SK-N-SH (cell line): ENCODE data around the gene DLGAP5. TPM values are rescaled to one million over a fixed set of nuclear protein-coding genes. Genes with fewer than 3 reads are reported as not detected.

Source experiments
- CTCF ChIA-PET: fragments of 300-600, 350-600 bp; formaldehyde crosslinking; extraction: SDS; loops from one replicate; lab custom pipeline; 2021; lab: Yijun Ruan, JAX
- POLR2A ChIA-PET: fragments of 350-600 bp; sonication (Branson Sonifier 250); formaldehyde crosslinking; extraction: SDS; loops from one replicate; lab custom pipeline; 2020; ENCODE audit warnings: antibody characterized with exemption, inconsistent platforms; lab: Yijun Ruan, JAX
- DNase-seq: peaks from one replicate; pipeline ENCODE4 v3.0.0; 2012
- H2AFZ ChIP-seq: fragments of 200-600 bp; sonication (generic); 2 replicates; pipeline ENCODE4 v1.8.1; 2016; ENCODE audit warnings: antibody characterized with exemption, mild to moderate bottlenecking, low read depth
- H3F3A ChIP-seq: fragments of 200-600 bp; sonication (generic); replicated peaks from 2 replicates; pipeline ENCODE3; 2016; ENCODE audit warnings: antibody characterized with exemption, mild to moderate bottlenecking; ENCODE audit not compliant: insufficient read depth
- H3K27ac ChIP-seq, 2 experiments: fragments of 200-500 bp in 1 of 2; fragments of 200-600 bp in 1 of 2; sonication (Bioruptor generic) in 1 of 2; sonication (generic), shearing (Covaris generic) in 1 of 2; 2 replicates each; pipeline versions ENCODE4 v1.5.1 to v1.6.1; 2014 to 2016; ENCODE audit warnings: low read depth in 2 of 2, inconsistent platforms in 1 of 2, low read length in 1 of 2, mild to moderate bottlenecking in 1 of 2, mixed read lengths in 1 of 2
- H3K27me3 ChIP-seq: fragments of 200-600 bp; sonication (generic), shearing (Covaris generic); 2 replicates; pipeline ENCODE4 v1.6.1; 2016; ENCODE audit warnings: mixed run types; ENCODE audit not compliant: insufficient read depth
- H3K36me3 ChIP-seq, 2 experiments: fragments of 200-500 bp in 1 of 2; fragments of 200-600 bp in 1 of 2; sonication (Bioruptor generic) in 1 of 2; sonication (generic) in 1 of 2; replicated peaks in 1 of 2; 2 replicates each; pipeline versions ENCODE3 to v1.5.1; 2014 to 2016; ENCODE audit warnings: low read length in 1 of 2, mild to moderate bottlenecking in 1 of 2; ENCODE audit not compliant: insufficient read depth in 2 of 2, control insufficient read depth in 1 of 2
- H3K4me1 ChIP-seq, 2 experiments: fragments of 200-500 bp in 1 of 2; fragments of 200-600 bp in 1 of 2; sonication (Bioruptor generic) in 1 of 2; sonication (generic), shearing (Covaris generic) in 1 of 2; 2 replicates each; pipeline versions ENCODE4 v1.5.1 to v1.6.1; 2014 to 2016; ENCODE audit warnings: low read depth in 1 of 2, low read length in 1 of 2, mixed run types in 1 of 2; ENCODE audit not compliant: insufficient read depth in 2 of 2, control insufficient read depth in 1 of 2
- H3K4me2 ChIP-seq: fragments of 200-600 bp; sonication (generic), shearing (Covaris generic); 2 replicates; pipeline ENCODE4 v1.6.1; 2017; ENCODE audit warnings: mixed run types
- H3K4me3 ChIP-seq, 2 experiments: fragments of 200-500 bp in 1 of 2; fragments of 200-600 bp in 1 of 2; sonication (Bioruptor generic) in 1 of 2; sonication (generic), shearing (Covaris generic) in 1 of 2; 2 replicates each; pipeline versions ENCODE4 v1.5.1 to v1.8.1; 2014 to 2016; ENCODE audit warnings: low read depth in 2 of 2, inconsistent platforms in 1 of 2, low read length in 1 of 2, mild to moderate bottlenecking in 1 of 2, mixed read lengths in 1 of 2, moderate library complexity in 1 of 2
- H3K79me2 ChIP-seq: fragments of 200-600 bp; sonication (generic); 2 replicates; pipeline ENCODE4 v1.8.1; 2017; ENCODE audit warnings: mild to moderate bottlenecking; ENCODE audit not compliant: insufficient read depth
- H3K9ac ChIP-seq: fragments of 200-600 bp; sonication (generic); 2 replicates; pipeline ENCODE4 v1.6.1; 2017; ENCODE audit warnings: mixed run types
- H3K9me2 ChIP-seq: fragments of 200-600 bp; sonication (generic); 2 replicates; pipeline ENCODE4 v1.6.1; 2017; ENCODE audit warnings: mixed run types
- H3K9me3 ChIP-seq: fragments of 200-600 bp; sonication (generic); 2 replicates; pipeline ENCODE4 v1.6.1; 2017; ENCODE audit warnings: mixed run types, mild to moderate bottlenecking, moderate library complexity
- H4K20me1 ChIP-seq: fragments of 200-600 bp; sonication (generic); 2 replicates; pipeline ENCODE4 v1.6.1; 2017; ENCODE audit warnings: mild to moderate bottlenecking, mixed run types; ENCODE audit not compliant: insufficient read depth
- ELF1 ChIP-seq: IDR thresholded peaks from 2 replicates; pipeline ENCODE4 v1.4.0; 2012
- FOSL2 ChIP-seq: IDR thresholded peaks from 2 replicates; pipeline ENCODE4 v1.4.0; 2012; ENCODE audit warnings: low read depth, mild to moderate bottlenecking, moderate library complexity, borderline replicate concordance
- FOXM1 ChIP-seq: IDR thresholded peaks from 2 replicates; pipeline ENCODE4 v1.4.0; 2012; ENCODE audit warnings: low read depth, mild to moderate bottlenecking
- GABPA ChIP-seq: IDR thresholded peaks from 2 replicates; pipeline ENCODE4 v1.4.0; 2012; ENCODE audit warnings: low read depth, mild to moderate bottlenecking
- GATA2 ChIP-seq: sonication (generic); formaldehyde crosslinking; IDR thresholded peaks from 2 replicates; pipeline ENCODE4 v1.5.0; 2020; ENCODE audit warnings: mild to moderate bottlenecking, missing genetic modification reagents
- IRF3 ChIP-seq: fragments of 150-350 bp; IDR thresholded peaks from 2 replicates; pipeline ENCODE4 v1.6.1; 2016; ENCODE audit warnings: mild to moderate bottlenecking, low read depth, low read length
- JUND ChIP-seq: IDR thresholded peaks from 2 replicates; pipeline ENCODE4 v1.4.0; 2012
- MAX ChIP-seq: IDR thresholded peaks from 2 replicates; pipeline ENCODE4 v1.4.0; 2012; ENCODE audit warnings: low read depth
- POLR2AphosphoS5 ChIP-seq: IDR thresholded peaks from 2 replicates; pipeline ENCODE4 v1.6.1; 2012; ENCODE audit warnings: low read depth, low read length
- RCOR1 ChIP-seq: fragments of 150-350 bp; IDR thresholded peaks from 2 replicates; pipeline ENCODE4 v1.6.1; 2017; ENCODE audit warnings: antibody characterized with exemption, low read length
- REST ChIP-seq: IDR thresholded peaks from 2 replicates; pipeline ENCODE4 v1.6.1; 2012; ENCODE audit warnings: mild to moderate bottlenecking, low read depth, low read length, moderate library complexity
- RFX5 ChIP-seq: IDR thresholded peaks from 2 replicates; pipeline ENCODE4 v1.6.1; 2012; ENCODE audit warnings: mild to moderate bottlenecking, improper control_type of control experiment, low read length
- SIN3A ChIP-seq: IDR thresholded peaks from 2 replicates; pipeline ENCODE4 v1.6.1; 2012; ENCODE audit warnings: low read depth, mild to moderate bottlenecking, low read length, moderate library complexity, borderline replicate concordance
- SMC3 ChIP-seq: IDR thresholded peaks from 2 replicates; pipeline ENCODE4 v1.6.1; 2012; ENCODE audit warnings: low read depth, low read length, improper control_type of control experiment
- ZBTB33 ChIP-seq: IDR thresholded peaks from 2 replicates; pipeline ENCODE4 v1.4.0; 2012; ENCODE audit warnings: low read depth, borderline replicate concordance
- WGBS: methylation state at CpG from one replicate; pipeline ENCODE4 v1.1.6; 2017; ENCODE audit warnings: low lambda C conversion rate; 5-methylcytosine and 5-hydroxymethylcytosine counted together
- polyA plus RNA-seq, 3 experiments: library from polyadenylated mRNA; depleted of rRNA; stranded (reverse); fragments of >200 nt; gene quantifications; 2 replicates each; pipeline ENCODE4 v1.2.3, GENCODE V29; 2012

Gene DLGAP5
- polyA plus RNA-seq, 1 of the 3 experiments (the other 2 are of a cell fraction) = 6.4 TPM

GRCh38 chr14:55109836-55110235, 81.5 kb downstream of the DLGAP5 start (continued):
- TF ChIP-seq ZBTB33 (no peak), IRF3 (no peak), POLR2AphosphoS5 (no peak), RFX5 (no peak)
- TF ChIP-seq, all 33 proteins: peak for 0

GRCh38 chr14:55107766-55108554, 83.4 kb downstream of the DLGAP5 start:
- DNase-seq = no peak
- Histone ChIP-seq H3K79me2 (no peaks in the 10 kb centered on the region), H3K4me1 (peaks cover 7 to 23% of the 10 kb centered on the region in 2 experiments), H3K9ac (peak overlapping the region; percentile 53; the same call in 1 of the 2 replicates), H3K9me3 (no peaks in the 10 kb centered on the region), H3K9me2 (no peaks in the 10 kb centered on the region), H4K20me1 (no peaks in the 10 kb centered on the region), H3K4me2 (peak overlapping the region; percentile 31; the same call in 1 of the 2 replicates), H2AFZ (peak overlapping the region; percentile 91), H3K36me3 (no peaks in the 10 kb centered on the region), H3K27me3 (no peaks in the 10 kb centered on the region), H3K4me3 (no peak overlapping the region), H3F3A (peaks cover 23% of the 10 kb centered on the region), H3K27ac (peak overlapping the region; percentile 65 to 99)
- ChIA-PET POLR2A (no interaction called here), CTCF (interaction anchor here (1.1 to 1.3 kb wide), 4 partner anchors 10 to 49 kb away, joined by 3 read pairs; no protein-coding TSS in a partner anchor)
- TF ChIP-seq ELF1 (peak; percentile 46; the same call in 1 of the 2 replicates), GATA2 (CRISPR knock-in tag) (no peak), JUND (peak; percentile 88), POLR2AphosphoS5 (no peak), SMC3 (no peak), SIN3A (no peak), RFX5 (no peak), FOXM1 (no peak), ZBTB33 (no peak), GABPA (peak; percentile 31; the same call in 1 of the 2 replicates), FOSL2 (peak; percentile 90), REST (peak; percentile 29; the same call in 1 of the 2 replicates), MAX (peak; percentile 100), RCOR1 (no peak)
- WGBS = 35% methylated on average over 19 of the region's 19 CpGs
